Left lung (tissue), 10 donors: ENCODE measurements around the gene ANKRA2. TPM values are rescaled to one million over a fixed set of nuclear protein-coding genes. Genes with fewer than 3 reads are reported as not detected.
A peak's percentile ranks its signal among the peaks of the same experiment; 100 is the strongest.

Experiments used
- ATAC-seq: fragments of 200-7000 bp; cut with Tn5 transposase; one replicate; pipeline ENCODE4 v1.9.1; 2020; ENCODE audit warnings: moderate library complexity
- DNase-seq, 4 donors: peaks; one replicate each; pipeline ENCODE4 v3.0.0-alpha.2; 2013 to 2020
- H3K27ac ChIP-seq, 2 donors: fragments of 200-600 bp; sonication (generic) in 1 of 2; one replicate each; pipeline versions ENCODE4 v1.5.0 to v1.8.0; 2020 to 2021
- H3K27me3 ChIP-seq, 2 donors: fragments of 200-600 bp; sonication (generic) in 1 of 2; one replicate each; pipeline versions ENCODE4 v1.5.0 to v1.8.0; 2020 to 2021
- H3K36me3 ChIP-seq, 2 donors: fragments of 200-600 bp; sonication (generic) in 1 of 2; one replicate each; pipeline versions ENCODE4 v1.5.0 to v1.8.0; 2020 to 2021
- H3K4me1 ChIP-seq, 2 donors: fragments of 200-600 bp; one replicate each; pipeline ENCODE4 v1.8.0; 2021
- H3K4me3 ChIP-seq, 2 donors: fragments of 200-600 bp; sonication (generic) in 1 of 2; one replicate each; pipeline versions ENCODE4 v1.5.0 to v1.8.0; 2020 to 2021; ENCODE audit warnings: mild to moderate bottlenecking in 1 of 2
- H3K9me3 ChIP-seq, 2 donors: fragments of 200-600 bp; sonication (generic) in 1 of 2; one replicate each; pipeline versions ENCODE4 v1.5.0 to v1.8.0; 2020 to 2021
- intact Hi-C, 2 donors: fragments of 100-400 bp; cut with DNase I; formaldehyde crosslinking; loops; one replicate each; pipeline versions ENCODE4 v1.11.2 to v1.14.2; 2022
- polyA plus RNA-seq, 6 donors: library from polyadenylated mRNA; unstranded; fragments of 120-200 nt; gene quantifications; one replicate each; pipeline ENCODE4 v1.2.1, GENCODE V29; 2013; ENCODE audit not compliant: insufficient read length in 6 of 6
- total RNA-seq, 2 donors: library from RNA; stranded (reverse); fragmentation: NEBNext Ultra II Directional; extraction: Animal tissue kit (Norgen Biotek cat#: 25700); gene quantifications; one replicate each; pipeline ENCODE4 v1.2.1, GENCODE V29; 2021
- TF ChIP-seq, protein P1 (sequence below), 2 donors: fragments of 200-600 bp; sonication (generic) in 1 of 2; IDR thresholded peaks; one replicate each; pipeline versions ENCODE4 v1.5.0 to v1.8.0; 2021; ENCODE audit warnings: antibody characterized with exemption in 2 of 2
- donor health status: DM: no; HTN: yes; CAD: no.
- donor health status: DM: no; HTN: no; CAD: no.

ANKRA2 gene
- total and polyA plus RNA-seq, 8 donors = 11.9 to 94.1 (median 65.3) TPM

DNA sequence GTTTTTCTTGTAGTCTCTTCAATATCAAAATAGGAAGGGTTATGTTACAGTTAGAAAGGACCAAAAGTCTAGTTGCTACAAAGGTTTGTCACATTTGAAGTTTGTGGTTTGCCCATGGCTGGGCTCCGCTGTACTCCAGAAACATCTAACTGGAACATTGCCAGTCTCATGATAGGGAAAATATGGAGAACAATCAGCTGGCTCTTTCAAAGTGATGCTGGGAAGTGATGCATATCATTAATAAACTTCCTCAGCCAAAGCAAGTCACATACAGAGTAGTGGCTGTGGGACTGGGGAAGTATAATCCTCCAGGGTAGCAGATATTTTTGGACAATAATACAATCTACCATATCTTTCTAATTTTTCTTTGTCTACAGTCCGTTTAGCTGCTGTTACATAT lies 58.4 kb downstream of the ANKRA2 start:
- no peak for DNase-seq
- Histone ChIP-seq H3K4me1 (peaks cover 0 to 5% of the 10 kb centered on the region in 2 donors), H3K27me3 (no peaks in the 10 kb centered on the region), H3K36me3 (peaks cover 10 to 50% of the 10 kb centered on the region in 2 donors), H3K27ac (peak overlapping the region; percentile 15 to 27), H3K9me3 (no peaks in the 10 kb centered on the region), H3K4me3 (no peak overlapping the region)
- TF ChIP-seq, protein P1, sequence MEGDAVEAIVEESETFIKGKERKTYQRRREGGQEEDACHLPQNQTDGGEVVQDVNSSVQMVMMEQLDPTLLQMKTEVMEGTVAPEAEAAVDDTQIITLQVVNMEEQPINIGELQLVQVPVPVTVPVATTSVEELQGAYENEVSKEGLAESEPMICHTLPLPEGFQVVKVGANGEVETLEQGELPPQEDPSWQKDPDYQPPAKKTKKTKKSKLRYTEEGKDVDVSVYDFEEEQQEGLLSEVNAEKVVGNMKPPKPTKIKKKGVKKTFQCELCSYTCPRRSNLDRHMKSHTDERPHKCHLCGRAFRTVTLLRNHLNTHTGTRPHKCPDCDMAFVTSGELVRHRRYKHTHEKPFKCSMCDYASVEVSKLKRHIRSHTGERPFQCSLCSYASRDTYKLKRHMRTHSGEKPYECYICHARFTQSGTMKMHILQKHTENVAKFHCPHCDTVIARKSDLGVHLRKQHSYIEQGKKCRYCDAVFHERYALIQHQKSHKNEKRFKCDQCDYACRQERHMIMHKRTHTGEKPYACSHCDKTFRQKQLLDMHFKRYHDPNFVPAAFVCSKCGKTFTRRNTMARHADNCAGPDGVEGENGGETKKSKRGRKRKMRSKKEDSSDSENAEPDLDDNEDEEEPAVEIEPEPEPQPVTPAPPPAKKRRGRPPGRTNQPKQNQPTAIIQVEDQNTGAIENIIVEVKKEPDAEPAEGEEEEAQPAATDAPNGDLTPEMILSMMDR (IDR thresholded peaks at IDR 0.05) = no peak
- intact Hi-C loops = no loop called here
- no peak for ATAC-seq

DNA sequence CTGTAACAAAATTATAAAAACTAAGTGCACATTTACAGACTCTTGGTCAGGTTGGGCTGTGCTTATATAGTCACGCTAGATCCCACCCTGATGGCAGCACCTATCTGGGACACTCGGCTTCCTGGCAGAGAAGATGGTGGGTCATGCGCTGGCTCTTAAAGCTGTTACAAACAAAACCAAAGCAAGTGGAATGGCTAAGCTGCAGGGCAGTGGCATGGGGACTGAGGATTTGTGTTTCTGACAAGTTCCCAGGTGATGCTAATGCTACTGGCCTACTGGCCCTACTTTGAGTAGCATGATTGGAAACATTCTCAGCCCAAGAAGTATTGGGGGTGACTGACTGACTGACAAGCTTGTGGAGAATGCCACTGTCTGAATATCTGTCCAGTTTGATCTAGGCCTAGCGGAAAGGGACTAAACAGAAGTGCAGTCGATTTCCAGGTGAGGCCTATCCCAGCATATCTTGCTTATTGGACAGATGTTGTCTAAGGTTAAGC lies 58.9 kb downstream of the ANKRA2 start:
- TF ChIP-seq, protein P1 (IDR thresholded peaks at IDR 0.05) = no peak
- ATAC-seq (no peak), DNase-seq (no peak)
- Histone ChIP-seq H3K4me3 (no peak overlapping the region), H3K9me3 (no peaks in the 10 kb centered on the region), H3K27ac (peak overlapping the region; percentile 26 to 27), H3K4me1 (peaks cover 0 to 5% of the 10 kb centered on the region in 2 donors), H3K27me3 (no peaks in the 10 kb centered on the region), H3K36me3 (peaks cover 10 to 55% of the 10 kb centered on the region in 2 donors)
- intact Hi-C loops = no loop called here

Other genes with a start within 250 kb of the ANKRA2 start
- gene FOXD1, start 116.9 kb downstream of the ANKRA2 start, total RNA-seq = under 1 TPM; 0.10 to 0.29 TPM
- under 1 TPM in 2 of 6 donors, not detected in 4; 0.09 to 0.10 TPM for gene FOXD1, start 116.9 kb downstream of the ANKRA2 start, polyA plus RNA-seq
- 100 to 1,000 TPM; 353 to 421 TPM for gene BTF3, start 67.2 kb downstream of the ANKRA2 start, total RNA-seq
- 1,000 to 10,000 TPM in 1 of 6 donors, 100 to 1,000 TPM in 5; 909 to 1,033 (median 954) TPM for gene BTF3, start 67.2 kb downstream of the ANKRA2 start, polyA plus RNA-seq
- 10 to 100 TPM; 10.9 to 15.8 TPM for gene UTP15, start 104 bp upstream of the ANKRA2 start, total RNA-seq
- gene UTP15, start 104 bp upstream of the ANKRA2 start, polyA plus RNA-seq = 10 to 100 TPM; 14.6 to 22.6 (median 17.9) TPM
- gene ARHGEF28, start 60.6 kb upstream of the ANKRA2 start, total RNA-seq = 10 to 100 TPM in 1 of 2 donors, 1 to 10 TPM in 1; 8.4 to 10.5 TPM
- gene ARHGEF28, start 60.6 kb upstream of the ANKRA2 start, polyA plus RNA-seq = 10 to 100 TPM in 4 of 6 donors, 1 to 10 TPM in 2; 8.9 to 16.4 (median 11.3) TPM